HepG2 (cell line): Measurements from ENCODE around the gene PSENEN. TPM values are rescaled to one million over a fixed set of nuclear protein-coding genes. Genes with fewer than 3 reads are reported as not detected.
A peak's percentile ranks its signal among the peaks of the same experiment; 100 is the strongest.

Experiments
- ADNP ChIP-seq: sonication (generic); formaldehyde crosslinking; IDR thresholded peaks from 2 replicates; pipeline ENCODE4 v1.4.0; 2020; ENCODE audit warnings: missing genetic modification reagents
- BCL6 ChIP-seq: IDR thresholded peaks from 2 replicates; pipeline ENCODE4 v1.6.1; 2016; ENCODE audit warnings: missing genetic modification reagents, missing compliant biosample characterization
- CCAR2 ChIP-seq: fragments of 200-400 bp; formaldehyde crosslinking; optimal IDR thresholded peaks from 2 replicates; pipeline ENCODE3; 2018; ENCODE audit warnings: low read depth, mild to moderate bottlenecking, low read length, moderate library complexity
- CENPT ChIP-seq: sonication (generic); formaldehyde crosslinking; IDR thresholded peaks from 2 replicates; pipeline ENCODE4 v1.8.0; 2022; ENCODE audit warnings: low read depth, mild to moderate bottlenecking, moderate library complexity, missing genetic modification reagents
- GTF2F1 ChIP-seq: fragments of 150-350 bp; IDR thresholded peaks from 2 replicates; pipeline ENCODE4 v1.6.1; 2014; ENCODE audit warnings: low read length
- HINFP ChIP-seq: sonication (generic); formaldehyde crosslinking; IDR thresholded peaks from 2 replicates; pipeline ENCODE4 v1.4.0; 2020; ENCODE audit warnings: low read depth, mild to moderate bottlenecking, missing genetic modification reagents
- KDM3A ChIP-seq: IDR thresholded peaks from 2 replicates; pipeline ENCODE4 v1.6.1; 2018; ENCODE audit warnings: low read depth, missing compliant biosample characterization
- MLXIP ChIP-seq: sonication (generic); formaldehyde crosslinking; IDR thresholded peaks from 2 replicates; pipeline ENCODE4 v1.9.0; 2021; ENCODE audit warnings: missing genetic modification reagents, borderline replicate concordance
- MZF1 ChIP-seq: sonication (generic); formaldehyde crosslinking; IDR thresholded peaks from 2 replicates; pipeline ENCODE4 v1.8.1; 2023; ENCODE audit warnings: mild to moderate bottlenecking, missing genetic modification reagents, borderline replicate concordance
- NCOA2 ChIP-seq: sonication (generic); formaldehyde crosslinking; IDR thresholded peaks from 2 replicates; pipeline ENCODE4 v1.8.0; 2022; ENCODE audit warnings: inconsistent platforms
- NFIC ChIP-seq: IDR thresholded peaks from 2 replicates; pipeline ENCODE4 v1.6.1; 2012; ENCODE audit warnings: mild to moderate bottlenecking, low read length, inconsistent platforms
- NFKBIZ ChIP-seq: IDR thresholded peaks from 2 replicates; pipeline ENCODE4 v1.6.1; 2018; ENCODE audit warnings: missing genetic modification reagents, missing compliant biosample characterization
- PLSCR1 ChIP-seq: sonication (generic); formaldehyde crosslinking; IDR thresholded peaks from 2 replicates; pipeline ENCODE4 v1.5.0; 2020; ENCODE audit warnings: missing genetic modification reagents, mild to moderate bottlenecking, borderline replicate concordance
- RELA ChIP-seq: sonication (generic); formaldehyde crosslinking; IDR thresholded peaks from 2 replicates; pipeline ENCODE4 v1.4.0; 2020; ENCODE audit warnings: missing genetic modification reagents
- ZBTB1 ChIP-seq: sonication (generic); formaldehyde crosslinking; IDR thresholded peaks from 2 replicates; pipeline ENCODE4 v1.4.0; 2020; ENCODE audit warnings: missing genetic modification reagents, borderline replicate concordance
- ZBTB8A ChIP-seq: sonication (generic); formaldehyde crosslinking; IDR thresholded peaks from 2 replicates; pipeline ENCODE4 v1.4.0; 2020; ENCODE audit warnings: mild to moderate bottlenecking, low read depth, missing genetic modification reagents, borderline replicate concordance
- ZKSCAN5 ChIP-seq: sonication (generic); formaldehyde crosslinking; IDR thresholded peaks from 2 replicates; pipeline ENCODE4 v1.5.1; 2020; ENCODE audit warnings: mild to moderate bottlenecking, missing genetic modification reagents
- ZNF260 ChIP-seq: sonication (generic); formaldehyde crosslinking; IDR thresholded peaks from 2 replicates; pipeline ENCODE4 v1.4.0; 2020; ENCODE audit warnings: missing genetic modification reagents, low read depth, mild to moderate bottlenecking, borderline replicate concordance
- ZNF431 ChIP-seq: sonication (generic); formaldehyde crosslinking; IDR thresholded peaks from 2 replicates; pipeline ENCODE4 v1.9.0; 2022; ENCODE audit warnings: missing genetic modification reagents, low read depth, mild to moderate bottlenecking, borderline replicate concordance
- ZNF605 ChIP-seq: sonication (generic); formaldehyde crosslinking; IDR thresholded peaks from 2 replicates; pipeline ENCODE4 v1.8.0; 2022; ENCODE audit warnings: mild to moderate bottlenecking, missing genetic modification reagents
- ZNF740 ChIP-seq: sonication (generic); formaldehyde crosslinking; IDR thresholded peaks from 2 replicates; pipeline ENCODE4 v1.4.0; 2020; ENCODE audit warnings: missing genetic modification reagents
- ZNF746 ChIP-seq: sonication (generic); formaldehyde crosslinking; IDR thresholded peaks from 2 replicates; pipeline ENCODE4 v1.8.0; 2022; ENCODE audit warnings: mild to moderate bottlenecking, missing genetic modification reagents
- ZNF883 ChIP-seq: sonication (generic); formaldehyde crosslinking; IDR thresholded peaks from 2 replicates; pipeline ENCODE4 v1.5.1; 2020; ENCODE audit warnings: mild to moderate bottlenecking, missing genetic modification reagents; ENCODE audit errors: not compliant biosample characterization
- ZSCAN29 ChIP-seq: sonication (generic); formaldehyde crosslinking; conservative IDR thresholded peaks from 2 replicates; pipeline ENCODE4 v1.4.0; 2020; ENCODE audit warnings: mild to moderate bottlenecking, missing genetic modification reagents
- polyA plus RNA-seq, 8 experiments: library from polyadenylated mRNA; depleted of rRNA in 3 of 8; stranded (reverse) in 7 of 8; unstranded in 1 of 8; fragments of >200 nt; fragmentation: Illumina TruSeq in 4 of 8; extraction: Trizol in 4 of 8; gene quantifications; 2 replicates each; pipeline versions ENCODE4 v1.2.1 to v1.2.3, GENCODE V29; 2011 to 2016; ENCODE audit warnings: low read depth in 4 of 8, missing spikeins in 1 of 8, mixed read lengths in 1 of 8; ENCODE audit not compliant: insufficient read depth in 1 of 8
- total RNA-seq, 5 experiments: library from RNA; depleted of rRNA; stranded (reverse); fragments of >200 nt; fragmentation: Illumina TruSeq; extraction: Trizol; gene quantifications; 2 replicates each; pipeline ENCODE4 v1.2.3, GENCODE V29; 2016; ENCODE audit warnings: low read depth in 1 of 5

The PSENEN gene
- total and polyA plus RNA-seq, 2 of the 13 experiments (the other 11 are each of a cell fraction or from before 2014, with no cell fraction given): 16.9 to 34.2 TPM

GRCh38 chr19:35748106-35749020 lies 2.9 kb downstream of the PSENEN start, which contains the start of gene LIN37 (continued):
- TF ChIP-seq ZBTB1: no peak
- no peak for TF ChIP-seq ZNF605 (CRISPR knock-in tag)
- no peak for TF ChIP-seq PLSCR1 (CRISPR knock-in tag)
- no peak for TF ChIP-seq ZSCAN29 (CRISPR knock-in tag)
- TF ChIP-seq MLXIP: no peak
- no peak for TF ChIP-seq ADNP (CRISPR knock-in tag)
- no peak for TF ChIP-seq GTF2F1
- no peak; the same call in 1 of the 2 replicates for TF ChIP-seq NCOA2 (CRISPR knock-in tag)
- TF ChIP-seq ZNF431 (CRISPR knock-in tag): no peak
- TF ChIP-seq HINFP: peak; percentile 70; the same call in 1 of the 2 replicates
- TF ChIP-seq NFIC: no peak
- no peak for TF ChIP-seq MZF1 (CRISPR knock-in tag)
- TF ChIP-seq RELA (CRISPR knock-in tag): no peak
- no peak for TF ChIP-seq ZNF740 (CRISPR knock-in tag)
- no peak for TF ChIP-seq ZKSCAN5
- TF ChIP-seq CCAR2: no peak
- no peak for TF ChIP-seq ZNF260 (CRISPR knock-in tag)
- TF ChIP-seq CENPT (CRISPR knock-in tag): no peak
- TF ChIP-seq NFKBIZ (CRISPR knock-in tag): no peak
- TF ChIP-seq ZNF746 (CRISPR knock-in tag): 0 out of 2 replicates have a peak, but pooled peaks have one; percentile 31
- no peak for TF ChIP-seq ZBTB8A (CRISPR knock-in tag)
- TF ChIP-seq BCL6: no peak
- no peak for TF ChIP-seq KDM3A (CRISPR knock-in tag)
- TF ChIP-seq ZNF883 (CRISPR knock-in tag): no peak
